ENCODE measurements around the gene ID2.

ID2 gene

GRCh38 chr2:8675543-8675942 is 6.3 kb upstream of the ID2 start:
- Histone ChIP-seq H3K4me1 (ENCODE audit: low read depth, poor library complexity, severe bottlenecking) (peaks cover 21% of the 10 kb centered on the region), H3K27me3 (ENCODE audit: insufficient read depth, low read depth) (no peaks in the 10 kb centered on the region), H3K9ac (no peak overlapping the region), H3K27ac (no peak overlapping the region), H4K20me1 (ENCODE audit: insufficient read depth) (no peaks in the 10 kb centered on the region), H3K4me3 (IDR thresholded peaks at IDR 0.05; ENCODE audit: insufficient read depth, low read depth, low read length) (no peak overlapping the region), H3K79me2 (ENCODE audit: insufficient read depth, low read depth) (no peaks in the 10 kb centered on the region), H3K4me2 (no peak overlapping the region), H3K36me3 (ENCODE audit: insufficient read depth) (no peaks in the 10 kb centered on the region), H2AFZ (ENCODE audit: low read depth) (no peak overlapping the region)
- no peak for TF ChIP-seq CTCF (conservative IDR thresholded peaks at IDR 0.05; ENCODE audit: low read depth, low read length)

- no peaks in the 10 kb centered on the region for H4K20me1 ChIP-seq (ENCODE audit: insufficient read depth)
- H3K4me1 ChIP-seq (ENCODE audit: low read depth, poor library complexity, severe bottlenecking) = peaks cover 25% of the 10 kb centered on the region
- H2AFZ ChIP-seq (ENCODE audit: low read depth) = no peak overlapping the region
- no peak for TF ChIP-seq CTCF (conservative IDR thresholded peaks at IDR 0.05; ENCODE audit: low read depth, low read length)
- no peak overlapping the region for H3K27ac ChIP-seq
- H3K27me3 ChIP-seq (ENCODE audit: insufficient read depth, low read depth) = no peaks in the 10 kb centered on the region
- no peak overlapping the region for H3K9ac ChIP-seq
- no peak overlapping the region for H3K4me2 ChIP-seq
- H3K4me3 ChIP-seq (IDR thresholded peaks at IDR 0.05; ENCODE audit: insufficient read depth, low read depth, low read length) = no peak overlapping the region
- no peaks in the 10 kb centered on the region for H3K79me2 ChIP-seq (ENCODE audit: insufficient read depth, low read depth)
- H3K36me3 ChIP-seq (ENCODE audit: insufficient read depth) = no peaks in the 10 kb centered on the region
Observed at GRCh38 chr2:8676191-8676920, 5.5 kb upstream of the ID2 start.

- Histone ChIP-seq H3K36me3 (ENCODE audit: insufficient read depth) (no peaks in the 10 kb centered on the region), H3K79me2 (ENCODE audit: insufficient read depth, low read depth) (no peaks in the 10 kb centered on the region), H2AFZ (ENCODE audit: low read depth) (no peak overlapping the region), H3K27ac (no peak overlapping the region), H3K4me2 (no peak overlapping the region), H3K9ac (no peak overlapping the region), H3K4me1 (ENCODE audit: low read depth, poor library complexity, severe bottlenecking) (peaks cover 25% of the 10 kb centered on the region), H3K27me3 (ENCODE audit: insufficient read depth, low read depth) (no peaks in the 10 kb centered on the region), H4K20me1 (ENCODE audit: insufficient read depth) (no peaks in the 10 kb centered on the region), H3K4me3 (IDR thresholded peaks at IDR 0.05; ENCODE audit: insufficient read depth, low read depth, low read length) (no peak overlapping the region)
- TF ChIP-seq CTCF (conservative IDR thresholded peaks at IDR 0.05; ENCODE audit: low read depth, low read length) = no peak
Observed at GRCh38 chr2:8676921-8677645, 4.8 kb upstream of the ID2 start.

GRCh38 chr2:8677646-8678592 is 3.9 kb upstream of the ID2 start:
- peak overlapping the region; percentile 29; the same call in 1 of the 2 replicates for H3K9ac ChIP-seq
- no peak overlapping the region for H3K4me3 ChIP-seq (IDR thresholded peaks at IDR 0.05; ENCODE audit: insufficient read depth, low read depth, low read length)
- H3K27ac ChIP-seq = peak overlapping the region; percentile 31; the same call in 1 of the 2 replicates
- H3K4me2 ChIP-seq = peak overlapping the region; percentile 64
- no peaks in the 10 kb centered on the region for H3K36me3 ChIP-seq (ENCODE audit: insufficient read depth)
- H3K79me2 ChIP-seq (ENCODE audit: insufficient read depth, low read depth) = peaks cover 8% of the 10 kb centered on the region; the same call in 1 of the 2 replicates
- H4K20me1 ChIP-seq (ENCODE audit: insufficient read depth) = no peaks in the 10 kb centered on the region
- H3K4me1 ChIP-seq (ENCODE audit: low read depth, poor library complexity, severe bottlenecking) = peaks cover 25% of the 10 kb centered on the region
- H2AFZ ChIP-seq (ENCODE audit: low read depth) = peak overlapping the region; percentile 60; the same call in 1 of the 2 replicates
- no peaks in the 10 kb centered on the region for H3K27me3 ChIP-seq (ENCODE audit: insufficient read depth, low read depth)
- TF ChIP-seq CTCF (conservative IDR thresholded peaks at IDR 0.05; ENCODE audit: low read depth, low read length) = no peak
